Measurements from ENCODE around the gene TMIGD3.

TMIGD3 gene

DNA sequence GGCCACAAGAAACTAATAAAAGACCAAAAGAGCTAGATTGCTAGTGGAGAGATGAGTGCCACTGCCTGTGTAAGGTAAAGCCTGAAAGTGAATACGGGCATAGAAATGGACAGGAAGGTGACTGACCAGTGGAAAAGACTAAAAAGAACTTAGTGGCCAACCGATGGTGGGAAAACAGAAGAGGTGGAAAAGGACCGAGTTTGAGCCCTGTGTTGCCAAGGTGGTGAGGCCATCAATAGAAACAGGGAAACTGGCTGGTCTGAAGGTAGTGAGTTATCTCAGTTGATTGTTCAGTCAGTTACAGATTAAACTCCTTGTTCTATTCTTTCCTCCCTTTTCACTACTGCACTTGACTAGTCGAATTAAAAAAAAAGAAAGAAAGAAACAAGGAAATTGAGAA lies 56.9 kb downstream of the TMIGD3 start:
- no peak for DNase-seq

DNA sequence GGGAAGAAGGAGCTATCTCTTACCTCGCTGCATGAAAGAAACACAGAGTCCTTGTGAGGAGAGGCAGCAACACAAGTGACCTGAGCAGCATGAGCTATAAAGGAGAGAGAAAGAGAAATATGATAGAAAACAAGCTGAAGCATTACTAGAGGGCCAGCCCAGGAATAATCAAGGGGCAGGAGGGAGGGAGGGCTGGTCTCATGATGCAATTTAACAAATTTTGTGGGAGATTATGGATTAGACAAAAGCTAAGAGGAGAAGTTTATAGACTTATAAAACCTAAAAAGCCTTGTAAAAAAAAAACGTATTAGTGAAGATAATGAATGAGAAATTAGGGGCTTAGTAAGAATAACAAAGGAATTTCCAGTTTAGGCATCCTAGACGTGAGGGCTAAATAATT lies 59.4 kb downstream of the TMIGD3 start:
- no peak for DNase-seq

DNA sequence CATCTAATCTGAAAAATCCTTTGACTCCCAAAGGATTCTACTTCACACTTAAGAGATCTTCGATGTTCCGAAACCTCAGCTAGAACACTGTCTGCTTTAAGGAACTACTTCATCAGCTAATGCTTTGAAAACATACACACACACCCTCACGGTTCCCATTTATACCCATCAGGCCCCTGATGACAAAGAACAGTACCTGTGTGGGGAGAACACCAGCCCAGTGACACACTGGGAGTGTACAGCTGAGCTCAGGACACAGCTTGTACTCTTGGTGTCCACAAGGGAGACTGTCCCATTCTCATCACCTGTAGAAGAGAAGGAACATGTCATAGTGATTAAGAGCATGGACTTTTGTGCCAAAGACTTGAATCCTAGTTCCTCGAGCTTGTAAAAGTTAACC lies 61.0 kb downstream of the TMIGD3 start:
- no peak for DNase-seq

DNA sequence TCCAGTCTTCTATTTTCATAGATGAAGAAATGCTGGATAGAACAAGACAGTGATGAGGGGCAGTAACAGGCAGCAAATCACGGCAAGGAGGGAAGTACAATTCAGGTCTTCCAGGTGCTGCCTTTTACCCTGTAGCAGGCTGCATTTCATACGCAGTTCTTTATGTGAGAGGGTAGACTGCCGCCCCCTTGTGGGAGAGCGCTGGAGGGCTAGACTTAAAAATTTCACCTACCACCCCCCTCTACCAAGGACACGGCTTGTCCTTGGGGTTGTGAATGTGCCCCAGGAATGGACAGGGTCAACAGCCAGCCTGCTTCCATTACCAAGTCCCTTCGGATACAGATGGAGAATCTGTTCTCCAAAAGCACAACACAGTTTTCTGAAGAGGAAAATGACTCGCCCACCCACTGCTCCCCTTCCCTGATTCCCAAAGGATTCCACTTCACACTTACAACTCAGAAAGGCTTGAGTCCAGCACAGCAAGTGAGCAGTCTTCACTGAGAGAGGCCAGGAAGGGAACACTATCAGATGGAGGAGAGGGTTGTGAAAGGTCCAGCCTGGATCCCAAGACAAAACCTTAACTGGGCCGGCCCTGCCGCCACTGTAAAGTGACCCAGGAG lies 61.8 kb downstream of the TMIGD3 start:
- peak; percentile 76 for DNase-seq

DNA sequence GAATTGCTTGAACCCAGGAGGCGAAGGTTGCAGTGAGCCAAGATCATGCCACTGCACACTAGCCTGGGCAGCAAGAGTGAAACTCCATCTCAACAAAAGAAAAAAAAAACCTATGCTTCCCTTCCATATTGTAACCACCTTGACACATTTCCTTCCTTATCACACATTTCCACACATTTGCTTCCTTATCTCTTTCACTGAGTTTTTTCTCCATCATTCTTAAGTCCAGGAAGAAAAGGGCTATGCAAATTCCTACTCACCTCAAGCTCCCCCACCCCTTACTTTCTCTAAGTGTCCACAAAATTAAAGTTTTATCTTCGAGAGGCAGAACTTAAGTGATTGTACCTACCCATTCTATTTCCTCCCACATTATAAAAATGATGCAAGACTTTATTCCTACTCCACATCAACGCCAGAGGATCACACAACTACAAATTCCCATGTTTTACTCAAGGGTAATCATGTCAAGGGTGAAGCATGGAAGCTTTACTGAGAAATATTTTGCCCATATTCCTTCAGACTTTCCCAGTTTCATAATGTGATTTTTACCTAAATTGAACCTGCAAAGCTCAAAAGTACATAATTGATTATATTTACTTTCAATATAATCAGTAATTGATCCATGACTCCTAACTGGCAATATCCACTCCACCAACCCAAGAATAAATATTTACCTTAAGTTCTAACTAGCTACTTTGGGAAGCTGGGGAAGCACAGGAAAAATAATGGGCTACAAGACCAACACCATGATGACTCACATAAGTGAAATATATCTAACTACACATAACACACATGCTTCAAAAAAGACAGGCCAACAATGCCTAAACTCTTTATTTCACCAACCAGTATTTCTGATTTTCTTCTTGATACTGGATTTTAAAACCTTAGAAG lies 63.7 kb downstream of the TMIGD3 start:
- DNase-seq: no peak

DNA sequence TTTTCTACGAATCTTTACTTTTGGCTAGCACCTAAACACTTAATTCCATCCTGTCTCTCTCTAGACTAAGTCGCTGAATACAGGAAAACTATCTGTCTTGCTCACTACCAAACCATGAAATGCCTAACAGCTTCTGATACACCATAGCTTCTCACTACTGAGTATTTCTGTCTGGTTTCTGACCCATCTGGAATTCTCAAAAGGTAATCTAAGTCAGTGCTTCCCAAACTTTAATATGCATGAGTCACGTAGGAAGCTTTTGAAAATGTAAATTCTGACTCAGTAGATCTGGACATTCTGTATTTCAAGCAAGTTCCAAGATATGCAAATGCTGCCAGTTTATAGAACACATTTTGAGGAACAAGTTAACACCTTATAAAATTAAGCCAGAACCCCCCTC lies 66.7 kb downstream of the TMIGD3 start:
- DNase-seq: no peak

Measured in activated CD8-positive, alpha-beta memory T cell treated with anti-CD3 and anti-CD28 coated beads for 24 hours (primary cell).